OCI-M2 (cell line): Measurements from ENCODE around the gene VKORC1L1.
"Not testable (repeated sequence)": the region's sequence is repeated elsewhere in the genome, so short reads cannot be mapped to it uniquely, and the experiment has no call there.

Source experiments
- DNase-seq: peaks from one replicate; lab custom pipeline; 2025; ENCODE audit not compliant: unreplicated experiment; lab: John Stamatoyannopoulos, UW

Gene VKORC1L1

DNA sequence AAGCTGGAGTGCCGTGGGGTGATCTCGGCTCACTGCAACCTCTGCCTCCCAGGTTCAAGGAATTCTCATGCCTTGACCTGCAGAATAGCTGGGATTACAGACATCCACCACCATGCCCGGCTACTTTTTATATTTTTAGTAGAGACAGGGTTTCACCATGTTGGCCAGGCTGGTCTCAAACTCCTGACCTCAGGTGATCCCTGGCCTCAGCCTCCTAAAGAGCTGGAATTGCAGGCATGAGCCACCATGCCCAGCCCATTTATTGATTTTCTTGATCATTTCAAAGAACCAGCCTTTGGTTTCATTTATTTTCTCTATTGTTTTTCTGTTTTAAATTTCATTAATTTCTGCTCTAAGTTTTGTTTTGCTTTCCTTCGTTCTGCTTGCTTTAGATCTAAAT is 58.8 kb downstream of the VKORC1L1 start:
- no peak for DNase-seq

DNA sequence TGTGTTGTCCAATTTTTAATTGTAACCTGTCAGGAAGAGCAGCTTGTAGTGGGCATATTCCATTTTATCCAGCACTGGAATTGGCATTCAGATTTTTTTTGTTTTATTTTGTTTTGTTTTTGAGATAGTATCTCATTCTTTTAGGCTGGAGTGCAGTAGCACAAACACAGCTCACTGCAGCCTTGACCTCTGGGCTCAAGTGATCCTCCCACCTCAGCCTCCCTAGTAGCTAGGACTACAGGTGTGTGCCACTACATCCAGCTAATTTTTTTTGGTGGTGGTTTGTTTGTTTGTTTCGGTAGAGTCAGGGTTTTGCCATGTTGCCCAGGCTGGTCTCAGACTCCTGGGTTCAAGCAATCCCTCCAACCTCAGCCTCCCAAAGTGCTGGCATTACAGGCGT is 64.4 kb downstream of the VKORC1L1 start:
- no peak for DNase-seq

GRCh38 chr7:65938336-65938895 is 65.5 kb downstream of the VKORC1L1 start:
- no peak for DNase-seq

DNA sequence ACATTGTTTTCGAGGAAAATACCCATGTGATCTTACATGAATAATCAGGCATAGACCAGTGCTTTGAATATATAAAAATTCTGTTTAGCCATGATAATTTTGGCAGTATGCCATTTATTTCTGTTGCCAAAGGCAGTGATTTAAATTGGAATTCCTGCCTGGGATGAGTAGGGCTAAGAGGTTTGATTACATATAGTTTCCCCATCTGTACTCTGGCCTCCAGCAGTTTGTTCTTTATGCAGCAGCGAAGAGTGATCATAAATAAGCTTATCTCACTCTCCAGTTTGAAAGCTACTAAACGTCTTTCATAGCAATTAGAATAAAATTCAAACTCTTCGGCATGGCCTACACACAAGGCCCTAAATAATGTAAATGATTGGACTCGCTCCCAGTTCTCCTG is 72.9 kb downstream of the VKORC1L1 start:
- not testable (repeated sequence) for DNase-seq

DNA sequence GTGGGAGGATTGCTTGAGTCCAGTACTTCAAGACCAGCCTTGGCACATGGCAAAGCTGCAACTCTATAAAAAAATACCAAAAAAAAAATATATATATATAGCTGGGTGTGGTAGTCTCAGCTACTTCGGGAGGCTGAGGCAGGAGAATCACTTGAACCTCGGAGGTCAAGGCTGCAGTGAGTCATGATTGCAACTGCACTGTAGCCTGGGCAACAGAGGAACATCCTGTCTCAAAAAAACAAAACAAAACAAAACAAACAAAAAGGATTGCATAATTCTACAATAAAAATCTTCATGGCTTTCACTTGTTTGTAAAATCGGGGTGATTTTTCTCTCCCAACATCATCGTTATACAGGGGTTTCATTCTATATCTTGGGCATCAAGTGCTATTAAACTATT is 74.0 kb downstream of the VKORC1L1 start:
- DNase-seq = no peak

GRCh38 chr7:65951837-65952578 is 79.1 kb downstream of the VKORC1L1 start:
- no peak for DNase-seq

DNA sequence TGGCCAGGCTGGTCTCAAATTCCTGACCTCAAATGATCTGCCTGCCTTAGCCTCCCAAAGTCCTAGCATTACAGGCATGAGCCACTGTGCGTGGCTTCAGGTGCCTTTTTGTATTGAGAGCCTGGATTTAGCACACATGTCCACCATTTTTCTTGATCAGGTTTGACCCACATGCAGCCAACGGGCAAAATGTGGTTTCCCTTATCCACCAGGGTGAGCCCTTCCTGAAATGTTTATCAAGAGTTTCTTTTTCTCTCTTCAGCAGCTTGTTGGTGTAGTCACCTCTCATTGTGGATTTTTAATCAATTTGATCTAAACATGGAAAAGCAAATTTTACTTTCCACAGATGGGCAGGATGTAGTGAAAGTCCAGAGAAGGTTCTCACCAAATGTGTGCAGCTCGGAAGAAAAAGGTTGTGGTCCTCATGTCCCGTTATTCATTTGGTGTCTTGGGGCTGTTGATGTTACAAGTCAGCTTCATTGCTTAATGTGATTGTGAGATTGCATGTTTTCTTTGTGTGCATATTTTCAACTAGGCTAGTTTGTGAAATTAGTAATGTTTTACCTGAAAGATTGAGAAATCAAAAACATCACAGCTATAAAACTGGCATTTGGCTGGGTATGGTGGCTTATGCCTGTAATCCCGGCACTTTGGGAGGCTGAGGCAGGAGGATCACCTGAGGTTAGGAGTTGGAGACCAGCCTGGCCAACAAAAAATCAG is 80.3 kb downstream of the VKORC1L1 start:
- DNase-seq = no peak

DNA sequence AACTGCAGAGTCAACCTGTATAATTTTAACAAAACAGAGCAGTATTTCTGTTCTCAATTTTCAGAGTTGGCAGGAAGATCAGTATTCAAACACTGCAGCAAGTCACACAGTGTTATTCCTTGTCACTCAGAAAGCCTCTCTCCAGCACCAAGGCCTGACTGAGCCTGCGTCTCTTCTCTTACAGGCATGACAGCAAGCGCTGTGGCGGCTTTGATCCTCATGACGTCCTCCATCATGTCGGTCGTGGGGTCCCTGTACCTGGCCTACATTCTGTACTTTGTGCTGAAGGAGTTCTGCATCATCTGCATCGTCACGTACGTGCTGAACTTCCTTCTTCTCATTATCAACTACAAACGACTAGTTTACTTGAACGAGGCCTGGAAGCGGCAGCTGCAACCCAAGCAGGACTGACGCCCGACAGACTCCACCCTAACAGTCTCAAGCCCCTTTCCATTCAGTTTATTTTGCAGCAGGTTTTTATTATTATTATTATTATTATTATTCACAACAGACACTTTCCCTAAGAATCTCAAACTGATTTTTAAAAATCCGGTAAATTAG is 81.1 kb downstream of the VKORC1L1 start:
- DNase-seq = no peak

- no peak for DNase-seq
Observed at GRCh38 chr7:65955718-65956117, 82.8 kb downstream of the VKORC1L1 start.

DNA sequence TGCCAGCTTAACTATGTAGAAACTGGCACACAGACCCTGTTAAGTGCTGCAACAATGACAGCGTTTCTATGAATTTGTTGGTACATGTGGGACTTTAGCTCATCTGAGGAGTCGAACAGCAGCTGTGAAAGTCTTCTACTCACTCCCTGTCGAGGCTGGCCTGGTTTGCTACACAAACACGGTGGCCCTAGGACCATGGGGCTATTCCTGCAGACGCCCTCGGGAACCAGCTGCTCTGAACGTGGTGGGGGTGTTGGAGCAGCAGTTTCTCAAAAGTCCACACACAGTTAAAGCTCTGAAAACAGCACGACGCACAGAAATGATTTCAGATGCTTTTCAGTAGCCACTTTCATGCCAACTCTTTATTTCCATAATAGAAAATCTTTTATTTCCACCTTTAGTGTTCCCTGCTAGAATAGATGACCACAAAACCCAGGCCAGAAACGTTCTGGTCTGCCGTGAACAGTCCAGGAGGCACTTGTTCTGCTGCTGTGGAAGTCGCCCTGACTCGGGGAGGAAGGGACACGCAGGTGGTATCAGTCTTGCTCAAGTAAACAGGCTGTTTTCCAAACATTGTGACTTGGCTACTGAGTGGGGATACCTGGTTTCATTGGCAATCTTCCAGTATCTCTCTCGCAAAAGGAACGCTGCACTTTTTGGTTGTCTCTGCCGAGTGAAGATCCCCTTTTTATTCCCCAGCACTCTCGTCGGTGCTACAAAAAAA is 87.6 kb downstream of the VKORC1L1 start:
- no peak for DNase-seq

GRCh38 chr7:65962033-65962432 is 89.2 kb downstream of the VKORC1L1 start:
- DNase-seq = no peak

GRCh38 chr7:65964671-65965070 is 91.8 kb downstream of the VKORC1L1 start:
- DNase-seq = not testable (repeated sequence)

GRCh38 chr7:65966146-65966545 is 93.3 kb downstream of the VKORC1L1 start:
- no peak for DNase-seq

DNA sequence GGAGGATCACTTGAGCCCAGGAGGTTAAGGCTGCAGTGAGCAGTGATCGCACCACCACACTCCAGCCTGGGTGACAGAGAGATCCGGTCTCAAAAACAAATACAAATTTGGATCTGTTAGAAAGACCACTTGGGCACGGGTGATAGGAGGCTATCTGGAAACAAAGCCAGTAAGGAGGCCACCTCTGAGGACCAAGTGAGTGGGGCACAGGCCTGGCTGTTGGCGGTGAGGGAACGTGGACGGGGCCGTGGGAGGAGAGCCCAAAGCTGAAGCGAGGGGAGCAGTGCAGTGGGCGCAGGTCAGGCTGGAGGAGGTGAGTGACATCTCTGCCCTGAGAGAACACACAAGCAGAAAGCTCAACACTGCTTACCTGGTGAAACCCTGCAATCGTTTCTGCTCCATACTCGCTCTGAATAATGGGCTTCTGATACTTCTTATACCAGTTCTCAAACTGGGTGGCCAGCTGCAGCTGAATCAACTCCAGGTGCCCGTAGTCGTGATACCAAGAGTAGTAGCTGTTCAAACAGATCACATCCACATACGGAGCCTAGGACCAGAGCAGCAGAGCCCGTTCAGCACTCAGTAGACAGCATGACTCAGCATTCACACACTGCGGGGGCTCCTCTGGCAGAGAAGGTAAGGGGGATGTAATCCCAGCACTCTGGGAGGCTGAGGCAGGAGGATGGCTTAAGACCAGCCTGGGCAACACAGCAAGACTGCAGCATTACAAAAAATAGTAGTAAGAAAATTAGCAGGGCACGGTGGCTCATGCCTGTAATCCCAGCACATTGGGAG is 94.7 kb downstream of the VKORC1L1 start:
- no peak for DNase-seq

- DNase-seq = no peak
Observed at GRCh38 chr7:65968256-65969185, 95.6 kb downstream of the VKORC1L1 start.

DNA sequence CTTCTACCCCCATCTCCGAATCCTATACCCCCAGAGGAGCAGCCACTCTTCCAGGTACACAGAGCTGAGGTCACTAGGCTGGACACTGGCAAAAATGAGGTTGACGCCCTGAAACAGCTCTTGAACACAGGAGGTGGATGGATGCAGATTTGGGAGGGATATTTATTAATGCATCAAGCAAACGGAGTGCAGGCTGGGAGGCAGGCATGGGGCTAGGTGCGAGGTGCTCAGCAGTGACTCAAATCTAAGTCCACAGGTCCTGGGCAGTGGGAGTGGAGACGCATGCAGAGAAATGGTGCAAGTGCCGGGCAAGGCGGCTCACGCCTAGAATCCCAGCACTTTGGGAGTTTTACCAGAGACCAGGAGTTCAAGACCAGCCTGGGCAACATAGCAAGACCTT is 98.1 kb downstream of the VKORC1L1 start:
- no peak for DNase-seq

DNA sequence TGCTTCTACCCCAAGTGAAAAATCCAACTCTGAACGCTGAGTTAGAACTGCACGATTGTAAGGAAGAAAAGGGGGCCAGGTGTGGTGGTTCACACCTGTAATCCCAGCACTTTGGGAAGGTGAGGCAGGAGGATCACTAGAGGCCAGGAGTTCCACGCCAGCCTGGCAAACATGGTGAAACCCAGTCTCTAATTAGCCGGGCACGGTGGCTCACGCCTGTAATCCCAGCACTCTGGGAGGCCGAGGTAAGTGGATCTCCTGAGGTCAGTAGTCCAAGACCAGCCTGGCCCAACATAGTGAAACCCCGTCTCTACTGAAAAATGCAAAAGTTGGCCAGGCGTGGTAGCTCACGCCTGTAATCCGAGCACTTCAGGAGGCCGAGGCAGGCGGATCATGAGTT is 100.1 kb downstream of the VKORC1L1 start:
- DNase-seq = no peak

GRCh38 chr7:65974191-65974801 is 101.4 kb downstream of the VKORC1L1 start:
- DNase-seq = no peak

DNA sequence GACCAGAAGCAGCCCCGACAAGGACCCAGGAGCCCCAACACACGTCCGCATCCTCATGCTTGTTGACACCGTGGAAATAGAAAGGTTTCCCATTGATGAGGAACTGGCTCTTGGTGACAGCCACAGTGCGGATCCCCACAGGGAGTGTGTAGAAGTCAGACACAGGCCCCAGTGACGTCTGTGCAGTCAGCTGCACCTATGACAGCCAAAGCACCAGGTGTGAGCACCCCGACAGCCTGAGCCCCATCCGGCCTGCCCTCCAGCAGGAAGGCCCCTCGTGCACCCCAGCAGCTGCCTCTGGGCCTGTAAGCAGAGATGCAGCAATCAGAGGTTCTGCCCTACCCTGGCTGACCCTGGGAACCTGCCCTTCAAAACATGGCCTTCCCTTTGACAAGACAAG is 102.0 kb downstream of the VKORC1L1 start:
- DNase-seq = no peak
